Measurements from ENCODE around the gene SND1.

Gene SND1

GRCh38 chr7:128075242-128076095 lies 423.5 kb downstream of the SND1 start:
- TF ChIP-seq, protein P1, sequence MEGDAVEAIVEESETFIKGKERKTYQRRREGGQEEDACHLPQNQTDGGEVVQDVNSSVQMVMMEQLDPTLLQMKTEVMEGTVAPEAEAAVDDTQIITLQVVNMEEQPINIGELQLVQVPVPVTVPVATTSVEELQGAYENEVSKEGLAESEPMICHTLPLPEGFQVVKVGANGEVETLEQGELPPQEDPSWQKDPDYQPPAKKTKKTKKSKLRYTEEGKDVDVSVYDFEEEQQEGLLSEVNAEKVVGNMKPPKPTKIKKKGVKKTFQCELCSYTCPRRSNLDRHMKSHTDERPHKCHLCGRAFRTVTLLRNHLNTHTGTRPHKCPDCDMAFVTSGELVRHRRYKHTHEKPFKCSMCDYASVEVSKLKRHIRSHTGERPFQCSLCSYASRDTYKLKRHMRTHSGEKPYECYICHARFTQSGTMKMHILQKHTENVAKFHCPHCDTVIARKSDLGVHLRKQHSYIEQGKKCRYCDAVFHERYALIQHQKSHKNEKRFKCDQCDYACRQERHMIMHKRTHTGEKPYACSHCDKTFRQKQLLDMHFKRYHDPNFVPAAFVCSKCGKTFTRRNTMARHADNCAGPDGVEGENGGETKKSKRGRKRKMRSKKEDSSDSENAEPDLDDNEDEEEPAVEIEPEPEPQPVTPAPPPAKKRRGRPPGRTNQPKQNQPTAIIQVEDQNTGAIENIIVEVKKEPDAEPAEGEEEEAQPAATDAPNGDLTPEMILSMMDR (IDR thresholded peaks at IDR 0.05; ENCODE audit: insufficient read depth, low read length, poor library complexity, severe bottlenecking), result no peak
- Histone ChIP-seq H3K4me3 (replicated peaks; ENCODE audit: low read depth, low read length) (no peak overlapping the region), H3K36me3 (ENCODE audit: control insufficient read depth, insufficient read depth, low read length) (peaks cover 44% of the 10 kb centered on the region), H3K27me3 (replicated peaks; ENCODE audit: control insufficient read depth, insufficient read depth, low read length) (no peaks in the 10 kb centered on the region)
- DNase-seq (ENCODE audit: extremely low read depth, insufficient read length), result no peak

DNA sequence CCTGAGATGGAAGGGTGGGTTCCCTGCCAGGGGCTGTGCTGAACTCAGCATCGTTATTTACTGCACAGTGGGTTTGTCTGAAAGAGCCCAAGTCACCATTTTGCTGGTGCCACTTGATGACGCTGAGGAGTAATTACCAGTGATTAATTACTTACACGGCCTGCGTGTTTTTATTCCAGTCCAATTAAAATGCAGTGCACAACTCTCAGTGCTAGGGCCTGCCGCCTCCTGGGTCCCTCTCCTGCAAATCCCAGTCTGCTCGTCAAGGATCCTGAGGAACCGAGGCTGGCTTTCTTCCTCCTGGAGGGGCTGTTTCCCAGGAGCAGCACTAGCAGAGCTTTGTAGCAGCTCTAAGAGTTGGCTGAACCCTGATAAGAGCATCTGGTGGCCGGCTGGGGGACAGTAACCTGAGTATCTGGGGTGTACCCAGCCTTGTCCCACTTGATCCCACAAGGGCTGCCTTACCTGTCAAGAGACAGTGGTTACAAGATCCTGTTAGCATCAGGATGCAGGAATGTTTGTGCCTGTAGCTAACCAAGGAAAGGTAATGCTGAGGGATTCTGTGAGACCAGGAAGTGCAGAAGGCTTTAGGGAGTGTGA lies 424.3 kb downstream of the SND1 start:
- Histone ChIP-seq H3K36me3 (ENCODE audit: control insufficient read depth, insufficient read depth, low read length) (peaks cover 48% of the 10 kb centered on the region), H3K27me3 (replicated peaks; ENCODE audit: control insufficient read depth, insufficient read depth, low read length) (no peaks in the 10 kb centered on the region), H3K4me3 (replicated peaks; ENCODE audit: low read depth, low read length) (no peak overlapping the region)
- TF ChIP-seq, protein P1 (IDR thresholded peaks at IDR 0.05; ENCODE audit: insufficient read depth, low read length, poor library complexity, severe bottlenecking), result no peak
- DNase-seq (ENCODE audit: extremely low read depth, insufficient read length), result no peak

GRCh38 chr7:128076796-128077271 lies 424.8 kb downstream of the SND1 start:
- H3K27me3 ChIP-seq (replicated peaks; ENCODE audit: control insufficient read depth, insufficient read depth, low read length), result no peaks in the 10 kb centered on the region
- no peak for DNase-seq (ENCODE audit: extremely low read depth, insufficient read length)
- TF ChIP-seq, protein P1 (IDR thresholded peaks at IDR 0.05; ENCODE audit: insufficient read depth, low read length, poor library complexity, severe bottlenecking), result no peak
- peaks cover 53% of the 10 kb centered on the region for H3K36me3 ChIP-seq (ENCODE audit: control insufficient read depth, insufficient read depth, low read length)
- no peak overlapping the region for H3K4me3 ChIP-seq (replicated peaks; ENCODE audit: low read depth, low read length)

- no peaks in the 10 kb centered on the region for H3K27me3 ChIP-seq (replicated peaks; ENCODE audit: control insufficient read depth, insufficient read depth, low read length)
- no peak overlapping the region for H3K4me3 ChIP-seq (replicated peaks; ENCODE audit: low read depth, low read length)
- peaks cover 60% of the 10 kb centered on the region for H3K36me3 ChIP-seq (ENCODE audit: control insufficient read depth, insufficient read depth, low read length)
- TF ChIP-seq, protein P1 (IDR thresholded peaks at IDR 0.05; ENCODE audit: insufficient read depth, low read length, poor library complexity, severe bottlenecking), result no peak
- no peak for DNase-seq (ENCODE audit: extremely low read depth, insufficient read length)
These were observed 426.3 kb downstream of the SND1 start for GRCh38 chr7:128078309-128078708.

DNA sequence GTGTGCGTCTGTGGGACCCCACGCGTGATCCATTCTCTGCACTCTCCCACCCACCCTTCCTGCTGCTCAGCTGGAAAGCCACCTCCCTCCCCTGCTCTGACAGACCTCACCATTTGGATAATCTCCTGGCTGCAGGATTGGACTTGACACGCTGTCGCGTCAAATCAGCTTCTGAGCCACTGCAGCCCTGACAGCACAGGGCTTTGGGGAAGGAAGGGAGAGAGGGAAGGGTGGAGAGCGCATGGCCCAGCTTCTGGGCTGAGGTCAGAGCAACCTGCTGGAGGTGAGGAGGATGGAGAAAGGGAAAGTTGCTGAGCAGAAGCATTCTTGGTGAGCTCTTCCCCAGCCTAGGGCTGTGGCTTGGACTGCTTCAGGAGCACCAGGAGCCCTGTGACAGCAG lies 428.2 kb downstream of the SND1 start:
- Histone ChIP-seq H3K36me3 (ENCODE audit: control insufficient read depth, insufficient read depth, low read length) (peaks cover 65% of the 10 kb centered on the region), H3K27me3 (replicated peaks; ENCODE audit: control insufficient read depth, insufficient read depth, low read length) (no peaks in the 10 kb centered on the region), H3K4me3 (replicated peaks; ENCODE audit: low read depth, low read length) (no peak overlapping the region)
- TF ChIP-seq, protein P1 (IDR thresholded peaks at IDR 0.05; ENCODE audit: insufficient read depth, low read length, poor library complexity, severe bottlenecking), result no peak
- no peak for DNase-seq (ENCODE audit: extremely low read depth, insufficient read length)
